Activated T-helper 1 cell treated with anti-CD3 and anti-CD28 coated beads, Interleukin-12 subunit alpha, Interleukin-12 subunit beta, Interleukin-2, Interleukin-4 antibody, amounts not matched to agents 30 ng/mL and 10 ng/mL and 1 ng/mL, durations not matched to agents 14 hours and 24 hours and 36 hours (primary cell): ENCODE results near the gene UQCC2. TPM values are rescaled to one million over a fixed set of nuclear protein-coding genes. Genes with fewer than 3 reads are reported as not detected.
A peak's percentile ranks its signal among the peaks of the same experiment; 100 is the strongest.

Source experiments
- DNase-seq: peaks from one replicate; pipeline ENCODE4 v3.0.0; 2021; ENCODE audit warnings: low spot score
- H3K27ac Mint-ChIP-seq: one replicate; pipeline ENCODE4 v1.8.0; 2021; ENCODE audit warnings: mild to moderate bottlenecking, mixed read lengths
- H3K27me3 Mint-ChIP-seq: one replicate; pipeline ENCODE4 v1.8.0; 2022; ENCODE audit warnings: mild to moderate bottlenecking, moderate library complexity, mixed read lengths; ENCODE audit not compliant: insufficient read depth
- H3K36me3 Mint-ChIP-seq: one replicate; pipeline ENCODE4 v1.8.0; 2021; ENCODE audit warnings: low read depth, mixed read lengths
- H3K4me1 Mint-ChIP-seq: one replicate; pipeline ENCODE4 v1.8.0; 2021; ENCODE audit warnings: low read depth, mixed read lengths
- H3K4me3 Mint-ChIP-seq: one replicate; pipeline ENCODE4 v1.8.0; 2021; ENCODE audit warnings: mild to moderate bottlenecking, moderate library complexity, mixed read lengths
- H3K9me3 Mint-ChIP-seq: one replicate; pipeline ENCODE4 v1.8.0; 2021; ENCODE audit warnings: mixed read lengths
- intact Hi-C: fragments of 100-400 bp; cut with micrococcal nuclease; formaldehyde crosslinking; loops from one replicate; pipeline ENCODE4 v1.15.1; 2024
- total RNA-seq: library from RNA; stranded (reverse); gene quantifications from 2 replicates; pipeline ENCODE4 v1.2.3, GENCODE V29; 2022

Gene UQCC2
- total RNA-seq, 1 donor from 2014 or later = 123 TPM

DNA sequence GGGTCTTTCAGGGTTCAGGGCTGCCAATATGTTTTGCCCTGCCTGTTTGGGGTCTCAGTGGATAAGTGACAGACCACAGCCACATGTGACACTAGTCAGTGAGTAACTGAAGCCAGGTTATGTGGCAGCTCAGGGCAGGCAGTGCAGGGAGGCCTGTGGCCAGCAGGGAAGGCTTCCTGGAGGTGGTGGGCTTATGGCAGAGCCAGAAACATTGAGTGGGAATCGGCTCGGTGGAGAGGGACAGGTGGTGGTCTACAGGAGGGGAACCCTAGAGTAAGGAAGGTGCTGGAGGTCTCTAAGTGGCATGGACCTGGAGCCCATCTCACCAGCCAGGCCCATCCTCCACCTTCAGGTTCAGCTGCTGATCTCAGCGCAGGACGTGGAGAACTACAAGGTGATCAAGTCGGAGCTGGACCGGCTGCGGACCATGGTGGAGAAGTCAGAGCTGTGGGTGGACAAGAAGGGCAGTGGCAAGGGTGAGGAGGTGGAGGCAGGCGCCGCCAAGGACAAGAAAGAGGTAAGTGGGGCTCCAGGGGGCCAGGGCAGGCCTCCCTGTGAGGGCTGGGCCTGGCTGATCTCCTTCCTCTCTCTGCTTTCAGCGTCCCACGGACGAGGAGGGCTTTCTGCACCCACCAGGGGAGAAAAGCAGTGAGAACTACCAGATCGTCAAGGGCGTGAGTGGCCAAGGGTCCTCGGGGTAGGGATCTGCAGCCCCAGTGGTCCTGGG lies 34.9 kb downstream of the UQCC2 start:
- peaks cover 5% of the 10 kb centered on the region for H3K4me1 Mint-ChIP-seq
- H3K27ac Mint-ChIP-seq = peak overlapping the region; percentile 40
- intact Hi-C loops = no loop called here
- DNase-seq = no peak
- peaks cover 44% of the 10 kb centered on the region for H3K36me3 Mint-ChIP-seq
- H3K9me3 Mint-ChIP-seq = no peaks in the 10 kb centered on the region
- H3K27me3 Mint-ChIP-seq = no peaks in the 10 kb centered on the region
- H3K4me3 Mint-ChIP-seq = no peak overlapping the region

DNA sequence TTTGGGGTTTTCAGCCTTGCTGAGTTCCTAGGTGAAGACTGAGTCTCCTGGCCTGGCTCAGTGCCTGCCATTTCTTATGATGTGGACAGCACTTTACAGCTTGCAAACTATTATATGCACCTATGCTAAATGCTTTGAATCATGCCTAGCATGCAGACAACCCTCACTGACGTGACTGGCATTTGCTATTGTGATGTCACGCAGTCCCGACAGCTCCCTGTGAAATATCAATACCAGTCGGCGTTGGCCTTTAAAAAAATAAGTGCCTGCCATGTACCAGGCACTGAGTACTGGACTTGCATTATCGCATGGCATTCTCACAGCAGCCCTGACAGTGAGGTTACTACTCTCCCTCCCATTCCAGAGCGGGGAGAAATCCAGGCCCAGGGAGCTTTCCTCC lies 35.5 kb downstream of the UQCC2 start:
- H3K36me3 Mint-ChIP-seq = peaks cover 39% of the 10 kb centered on the region
- peak overlapping the region; percentile 40 for H3K27ac Mint-ChIP-seq
- peaks cover under 1% of the 10 kb centered on the region for H3K4me1 Mint-ChIP-seq
- intact Hi-C loops = no loop called here
- H3K27me3 Mint-ChIP-seq = no peaks in the 10 kb centered on the region
- no peak for DNase-seq
- H3K4me3 Mint-ChIP-seq = no peak overlapping the region
- H3K9me3 Mint-ChIP-seq = no peaks in the 10 kb centered on the region

DNA sequence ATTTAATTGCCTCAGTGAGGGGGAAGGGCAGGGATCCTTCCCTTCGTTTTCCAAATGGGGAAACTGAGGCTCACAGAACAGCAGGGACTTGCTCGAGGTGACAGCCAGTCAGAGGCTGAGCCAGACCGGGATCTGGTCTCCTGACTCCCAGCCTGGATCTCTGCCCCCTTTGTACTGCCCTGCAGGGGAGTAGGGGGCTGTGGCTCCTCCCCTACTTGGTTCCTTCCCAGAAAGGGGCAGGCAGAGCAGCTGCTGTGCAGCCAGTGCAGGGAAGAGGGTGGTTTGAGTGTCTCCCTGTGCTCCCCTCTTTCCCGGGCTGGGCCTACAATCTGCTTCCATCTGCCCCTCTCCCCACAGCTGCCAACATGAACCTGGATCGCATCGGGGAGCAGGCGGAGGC lies 37.6 kb downstream of the UQCC2 start:
- Mint-ChIP-seq H3K27me3 (peaks cover 3% of the 10 kb centered on the region), H3K4me3 (no peak overlapping the region)

DNA sequence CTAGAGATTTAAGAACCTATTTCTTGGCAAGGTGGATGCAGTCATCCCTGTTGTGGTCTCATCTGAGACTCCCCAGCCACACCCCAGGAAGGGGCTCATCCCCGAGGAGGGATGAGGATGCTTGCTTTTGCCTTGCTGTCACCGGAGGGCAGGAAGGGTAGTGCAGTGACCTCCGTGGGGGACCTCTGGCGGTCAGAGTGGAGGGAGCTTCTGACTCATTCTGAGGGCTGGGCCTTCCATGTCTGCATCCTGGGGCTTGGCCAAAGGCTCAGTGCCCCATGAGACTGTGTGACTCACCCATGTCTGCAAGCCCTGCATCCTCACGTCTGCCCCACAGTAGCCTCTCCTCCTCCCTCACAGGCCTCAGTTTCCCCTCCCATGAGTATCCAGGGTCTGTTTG lies 38.7 kb downstream of the UQCC2 start:
- DNase-seq = no peak
- Mint-ChIP-seq H3K27ac (no peak overlapping the region), H3K36me3 (peaks cover 36% of the 10 kb centered on the region)

More for the DNA sequence above, 37.6 kb downstream of the UQCC2 start:
- Mint-ChIP-seq H3K27ac (no peak overlapping the region), H3K9me3 (no peaks in the 10 kb centered on the region), H3K4me1 (peaks cover 9% of the 10 kb centered on the region), H3K36me3 (peaks cover 35% of the 10 kb centered on the region)
- intact Hi-C loops = no loop called here
- no peak for DNase-seq

DNA sequence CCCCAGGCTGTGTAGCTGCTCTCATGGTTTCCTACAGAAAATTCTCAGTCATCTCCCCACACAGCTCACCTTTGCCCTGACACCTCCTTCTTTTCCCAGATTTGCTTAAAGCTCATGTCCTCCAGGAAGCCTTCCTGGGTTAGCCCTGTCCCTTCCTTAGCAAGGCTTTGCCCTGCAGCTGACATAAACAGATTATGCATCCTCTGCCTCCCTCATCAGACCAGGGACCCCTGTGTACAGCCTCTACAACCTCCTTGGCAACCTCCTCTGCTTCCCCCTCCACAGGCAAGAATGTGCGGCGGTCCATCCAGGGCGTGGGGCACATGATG lies 39.8 kb downstream of the UQCC2 start:
- peaks cover 35% of the 10 kb centered on the region for H3K36me3 Mint-ChIP-seq
- no peak overlapping the region for H3K27ac Mint-ChIP-seq
- no peaks in the 10 kb centered on the region for H3K9me3 Mint-ChIP-seq

More for the DNA sequence above, 38.7 kb downstream of the UQCC2 start:
- peaks cover 18% of the 10 kb centered on the region for H3K4me1 Mint-ChIP-seq
- intact Hi-C loops = no loop called here
- peaks cover 3% of the 10 kb centered on the region for H3K27me3 Mint-ChIP-seq
- no peaks in the 10 kb centered on the region for H3K9me3 Mint-ChIP-seq
- H3K4me3 Mint-ChIP-seq = no peak overlapping the region

DNA sequence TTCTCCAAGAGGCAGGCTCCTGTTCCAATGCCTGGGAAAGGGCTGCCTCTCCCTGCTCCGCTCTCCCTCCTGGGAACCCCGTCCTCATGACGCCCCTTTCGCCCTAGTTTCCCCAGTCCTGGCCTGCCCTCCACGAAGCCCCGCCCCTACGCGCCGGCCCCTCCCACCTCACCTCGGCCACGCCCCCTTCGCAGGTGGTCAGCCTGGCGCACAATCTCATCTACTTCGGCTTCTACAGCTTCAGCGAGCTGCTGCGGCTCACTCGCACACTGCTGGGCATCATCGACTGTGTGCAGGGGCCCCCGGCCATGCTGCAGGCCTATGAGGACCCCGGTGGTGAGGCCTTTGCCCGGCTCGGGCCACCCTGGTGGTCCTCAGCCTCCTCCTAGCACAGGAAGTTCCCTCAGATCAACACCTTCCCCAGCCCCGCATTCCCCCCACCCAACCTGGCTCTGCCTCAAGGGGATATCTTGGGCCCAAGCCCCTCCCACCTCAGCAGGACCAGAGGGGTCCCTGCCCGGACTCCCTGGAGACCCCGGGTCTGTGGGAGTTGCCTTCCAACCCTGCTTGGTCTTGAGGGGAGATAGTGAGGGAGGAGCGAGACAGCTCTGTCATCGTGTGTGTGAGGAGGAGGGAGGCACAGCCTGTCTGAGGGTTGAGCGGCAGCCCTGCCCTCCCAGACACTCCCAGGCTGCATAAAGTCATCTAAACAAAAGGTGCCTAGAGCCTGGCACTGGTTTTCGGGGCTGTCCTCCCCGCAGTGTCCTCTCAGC lies 40.3 kb downstream of the UQCC2 start:
- intact Hi-C loops = no loop called here
- DNase-seq = no peak
- H3K36me3 Mint-ChIP-seq = peaks cover 34% of the 10 kb centered on the region

More for the DNA sequence above, 39.8 kb downstream of the UQCC2 start:
- H3K27me3 Mint-ChIP-seq = peaks cover 3% of the 10 kb centered on the region
- intact Hi-C loops = no loop called here
- peaks cover 18% of the 10 kb centered on the region for H3K4me1 Mint-ChIP-seq
- no peak for DNase-seq
- no peak overlapping the region for H3K4me3 Mint-ChIP-seq

DNA sequence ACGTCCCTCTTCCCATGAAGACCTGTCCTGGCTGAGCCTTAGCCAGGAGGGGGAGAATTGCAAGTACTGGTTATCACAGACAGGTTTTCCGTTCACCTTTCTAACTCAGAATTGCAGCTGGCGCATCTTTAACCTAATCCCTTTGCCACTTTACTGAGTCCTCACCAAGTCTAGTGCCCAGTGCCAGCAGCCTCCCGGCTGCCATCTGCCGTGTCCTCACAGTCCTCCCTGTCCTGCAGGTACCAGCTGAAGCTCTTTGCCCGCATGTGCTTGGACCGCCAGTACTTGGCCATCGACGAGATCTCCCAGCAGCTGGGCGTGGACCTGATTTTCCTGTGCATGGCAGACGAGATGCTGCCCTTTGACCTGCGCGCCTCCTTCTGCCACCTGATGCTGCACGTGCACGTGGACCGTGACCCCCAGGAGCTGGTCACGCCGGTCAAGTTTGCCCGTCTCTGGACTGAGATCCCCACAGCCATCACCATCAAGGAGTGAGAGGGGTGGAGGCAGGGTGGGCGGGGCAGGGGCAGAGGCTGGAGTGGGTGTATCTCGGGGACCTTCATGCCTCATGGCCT lies 41.3 kb downstream of the UQCC2 start:
- Mint-ChIP-seq H3K27me3 (peaks cover 3% of the 10 kb centered on the region), H3K4me1 (peaks cover 18% of the 10 kb centered on the region), H3K27ac (no peak overlapping the region), H3K4me3 (no peak overlapping the region), H3K9me3 (no peaks in the 10 kb centered on the region), H3K36me3 (peaks cover 32% of the 10 kb centered on the region)
- intact Hi-C loops = no loop called here
- no peak for DNase-seq

More for the DNA sequence above, 40.3 kb downstream of the UQCC2 start:
- no peak overlapping the region for H3K4me3 Mint-ChIP-seq
- no peaks in the 10 kb centered on the region for H3K9me3 Mint-ChIP-seq
- H3K4me1 Mint-ChIP-seq = peaks cover 18% of the 10 kb centered on the region
- peaks cover 3% of the 10 kb centered on the region for H3K27me3 Mint-ChIP-seq
- H3K27ac Mint-ChIP-seq = no peak overlapping the region

DNA sequence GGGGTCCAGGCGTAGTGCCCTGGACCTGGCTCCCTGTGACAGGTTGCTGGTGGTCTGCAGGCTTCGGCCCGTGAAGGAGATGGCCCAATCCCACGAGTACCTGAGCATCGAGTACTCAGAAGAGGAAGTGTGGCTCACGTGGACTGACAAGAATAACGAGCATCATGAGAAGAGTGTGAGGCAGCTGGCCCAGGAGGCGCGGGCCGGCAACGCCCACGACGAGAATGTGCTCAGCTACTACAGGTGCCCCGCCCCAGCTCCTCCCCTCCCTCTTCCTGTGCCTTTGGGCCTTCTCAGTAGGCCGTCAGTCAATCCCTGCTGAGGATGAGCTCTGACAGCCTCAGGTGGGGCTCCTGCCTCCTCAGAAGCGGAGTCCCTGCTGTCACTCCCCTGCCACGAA lies 42.6 kb downstream of the UQCC2 start:
- H3K9me3 Mint-ChIP-seq = no peaks in the 10 kb centered on the region
- intact Hi-C loops = no loop called here
- peak overlapping the region; percentile 34 for H3K27ac Mint-ChIP-seq
- no peak overlapping the region for H3K4me3 Mint-ChIP-seq
- H3K4me1 Mint-ChIP-seq = peaks cover 18% of the 10 kb centered on the region
- H3K27me3 Mint-ChIP-seq = peaks cover 3% of the 10 kb centered on the region
- DNase-seq = peak; percentile 65
- H3K36me3 Mint-ChIP-seq = peaks cover 30% of the 10 kb centered on the region

DNA sequence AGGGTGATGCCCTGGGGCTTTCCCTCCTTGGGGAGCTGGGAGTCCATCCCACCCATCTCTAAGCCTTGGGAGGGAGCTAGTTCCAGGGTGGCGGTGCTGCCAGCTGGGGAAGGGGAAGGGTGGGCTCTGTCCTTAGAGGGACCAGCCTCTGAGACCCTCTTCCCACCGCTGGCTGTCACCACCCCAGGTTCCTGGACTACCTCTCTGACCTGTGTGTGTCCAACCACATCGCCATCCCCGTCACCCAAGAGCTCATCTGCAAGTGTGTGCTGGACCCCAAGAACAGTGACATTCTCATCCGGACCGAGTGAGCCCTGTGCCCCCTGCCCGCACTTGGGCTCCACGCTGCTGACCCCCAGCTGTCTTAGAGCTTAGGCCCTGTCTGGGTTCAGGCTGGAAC lies 43.2 kb downstream of the UQCC2 start:
- no peak overlapping the region for H3K4me3 Mint-ChIP-seq
- peaks cover 29% of the 10 kb centered on the region for H3K36me3 Mint-ChIP-seq
- H3K27ac Mint-ChIP-seq = no peak overlapping the region
- intact Hi-C loops = no loop called here
- H3K27me3 Mint-ChIP-seq = peaks cover 3% of the 10 kb centered on the region
- no peak for DNase-seq
- H3K9me3 Mint-ChIP-seq = no peaks in the 10 kb centered on the region
- peaks cover 18% of the 10 kb centered on the region for H3K4me1 Mint-ChIP-seq

DNA sequence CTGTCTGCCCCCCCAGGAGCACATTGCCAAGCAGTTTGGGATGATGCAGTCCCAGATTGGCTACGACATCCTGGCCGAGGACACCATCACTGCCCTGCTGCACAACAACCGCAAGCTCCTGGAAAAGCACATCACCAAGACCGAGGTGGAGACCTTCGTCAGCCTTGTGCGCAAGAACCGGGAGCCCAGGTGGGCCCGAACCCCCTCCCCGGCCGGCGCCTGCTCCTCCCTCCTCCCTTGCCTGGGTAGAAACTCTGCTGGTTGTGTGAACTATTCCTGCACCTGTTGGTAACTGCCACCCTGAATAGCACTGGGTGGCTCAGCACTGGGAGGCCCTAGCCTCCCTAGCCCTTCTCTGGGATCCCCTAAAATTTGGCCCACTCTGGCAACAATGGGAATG lies 43.7 kb downstream of the UQCC2 start:
- Mint-ChIP-seq H3K36me3 (peaks cover 25% of the 10 kb centered on the region), H3K27ac (no peak overlapping the region), H3K27me3 (peaks cover 3% of the 10 kb centered on the region), H3K4me1 (peaks cover 18% of the 10 kb centered on the region), H3K9me3 (no peaks in the 10 kb centered on the region), H3K4me3 (no peak overlapping the region)
- DNase-seq = no peak
- intact Hi-C loops = no loop called here

DNA sequence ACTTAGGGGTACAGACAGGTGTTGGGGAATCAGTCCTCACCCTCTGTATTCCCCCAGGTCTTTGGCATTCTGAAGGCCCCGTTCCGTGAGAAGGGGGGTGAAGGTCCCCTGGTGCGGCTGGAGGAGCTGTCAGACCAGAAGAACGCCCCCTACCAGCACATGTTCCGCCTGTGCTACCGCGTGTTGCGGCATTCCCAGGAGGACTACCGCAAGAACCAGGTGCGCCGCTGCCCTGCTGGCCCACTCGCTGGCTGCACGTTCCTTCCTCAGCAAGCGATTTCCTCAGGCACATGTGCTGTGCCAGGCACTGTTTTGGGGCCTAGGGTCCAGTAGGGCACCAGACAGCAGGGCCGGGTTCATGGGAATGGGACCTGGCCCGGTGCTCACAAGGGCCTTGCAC lies 44.4 kb downstream of the UQCC2 start:
- Mint-ChIP-seq H3K4me3 (no peak overlapping the region), H3K27ac (no peak overlapping the region), H3K36me3 (peaks cover 24% of the 10 kb centered on the region), H3K27me3 (peaks cover 3% of the 10 kb centered on the region), H3K9me3 (no peaks in the 10 kb centered on the region), H3K4me1 (peaks cover 18% of the 10 kb centered on the region)
- intact Hi-C loops = no loop called here
- DNase-seq = no peak

DNA sequence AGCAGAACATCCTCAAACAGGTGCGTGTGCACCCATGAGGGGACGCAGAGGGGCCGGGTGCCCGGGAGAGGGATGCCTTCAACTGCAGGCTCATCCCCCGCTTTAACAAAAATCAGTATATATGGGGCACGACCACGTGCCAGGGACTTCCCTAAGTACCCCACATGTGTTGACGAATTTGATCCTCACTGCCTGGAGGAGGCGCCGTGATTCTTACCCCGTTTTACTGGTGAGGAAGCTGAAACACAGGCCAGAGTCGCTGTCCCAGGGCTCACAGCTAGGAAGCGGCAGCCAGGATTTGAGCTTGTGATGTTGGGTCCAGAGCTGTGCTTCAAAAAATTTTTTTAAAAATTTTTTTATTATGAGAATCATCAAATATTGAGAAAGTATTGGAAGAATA lies 45.5 kb downstream of the UQCC2 start:
- peaks cover 20% of the 10 kb centered on the region for H3K36me3 Mint-ChIP-seq
- H3K27me3 Mint-ChIP-seq = peaks cover 3% of the 10 kb centered on the region
- intact Hi-C loops = no loop called here
- no peak overlapping the region for H3K4me3 Mint-ChIP-seq
- no peaks in the 10 kb centered on the region for H3K9me3 Mint-ChIP-seq
- DNase-seq = no peak
- H3K27ac Mint-ChIP-seq = no peak overlapping the region
- H3K4me1 Mint-ChIP-seq = peaks cover 18% of the 10 kb centered on the region

DNA sequence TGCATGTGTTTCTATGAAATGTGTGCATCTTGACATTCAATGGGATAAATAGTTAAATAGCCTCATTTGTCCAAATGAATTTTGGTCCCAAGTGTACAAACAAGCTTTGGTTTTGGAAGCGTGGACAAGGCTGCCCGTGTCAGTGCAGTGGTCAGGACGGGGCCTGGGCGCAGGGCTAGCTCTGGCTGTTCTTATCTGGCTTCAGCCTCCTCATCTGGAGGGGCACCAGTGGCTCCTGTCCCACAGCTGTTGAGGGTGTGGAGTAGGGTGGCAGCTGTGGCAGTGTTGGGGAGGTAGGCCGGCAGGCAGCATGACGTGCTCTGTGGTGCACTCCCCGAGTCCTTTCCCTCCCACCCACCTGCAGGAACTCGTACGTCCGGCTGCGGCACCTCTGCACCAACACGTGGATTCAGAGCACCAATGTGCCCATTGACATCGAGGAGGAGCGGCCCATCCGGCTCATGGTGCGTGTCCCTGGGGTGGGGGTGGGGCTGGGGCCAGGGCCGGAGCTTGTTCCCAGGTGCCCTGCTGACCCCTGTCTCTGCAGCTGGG lies 46.9 kb downstream of the UQCC2 start:
- Mint-ChIP-seq H3K9me3 (no peaks in the 10 kb centered on the region), H3K36me3 (peaks cover 20% of the 10 kb centered on the region), H3K27ac (no peak overlapping the region), H3K27me3 (peaks cover 1% of the 10 kb centered on the region), H3K4me3 (no peak overlapping the region), H3K4me1 (peaks cover 16% of the 10 kb centered on the region)
- intact Hi-C loops = no loop called here
- no peak for DNase-seq
